Spleen (tissue), 7 donors: ENCODE data around the gene MARCHF4.

ENCODE experiments used
- CTCF ChIP-seq, 11 experiments: fragments of 200-600 bp in 7 of 11; fragments of 450-650 bp in 4 of 11; sonication (generic) in 4 of 11; IDR thresholded peaks in 8 of 11; conservative IDR thresholded peaks in 3 of 11; 1 replicate in 7 of 11; 2 replicates in 4 of 11; pipeline versions ENCODE4 v1.4.0 to v1.8.0; 2016 to 2021; ENCODE audit warnings: antibody characterized with exemption in 11 of 11, inconsistent platforms in 4 of 11, mild to moderate bottlenecking in 1 of 11
- POLR2A ChIP-seq, 3 donors: fragments of 450-650 bp; IDR thresholded peaks; one replicate each; pipeline ENCODE4 v1.5.1; 2017; ENCODE audit warnings: antibody characterized with exemption in 3 of 3, mild to moderate bottlenecking in 1 of 3
- POLR2AphosphoS5 ChIP-seq, 3 donors: sonication (generic); formaldehyde crosslinking; IDR thresholded peaks; one replicate each; pipeline ENCODE4 v1.5.1; 2017; ENCODE audit warnings: antibody characterized with exemption in 3 of 3
- donor health status: DM: no; HTN: no; CAD: no; lungs with moderate emphysema.
- donor health status: DM: no; HTN: no; CAD: no.
- donor health status: DM: no; HTN: no; CAD: no.

GRCh38 chr2:216365518-216365917, 6.8 kb downstream of the MARCHF4 start:
- TF ChIP-seq POLR2A (IDR thresholded peaks at IDR 0.05) (no peak), CTCF (IDR thresholded peaks at IDR 0.05 in 8 of 11, conservative IDR thresholded peaks at IDR 0.05 in 3 of 11) (no peak), POLR2AphosphoS5 (IDR thresholded peaks at IDR 0.05) (no peak)
